Daoy (cell line): ENCODE data around the gene GRAMD2B. TPM values are rescaled to one million over a fixed set of nuclear protein-coding genes. Genes with fewer than 3 reads are reported as not detected.

Source experiments
- DNase-seq: peaks from one replicate; pipeline ENCODE4 v3.0.0-alpha.2; 2015; ENCODE audit warnings: low read depth
- total RNA-seq: library from RNA; depleted of rRNA; stranded (reverse); fragments of >200 nt; shearing (Covaris generic); gene quantifications from 2 replicates; pipeline ENCODE4 v1.2.3, GENCODE V29; 2014

The GRAMD2B gene
- total RNA-seq, 1 experiment from 2014 or later, result 4.1 TPM

- DNase-seq, result no peak
Measured at GRCh38 chr5:126480824-126481223, 57.6 kb downstream of the GRAMD2B start.

- DNase-seq, result no peak
Measured at GRCh38 chr5:126481243-126481642, 58.0 kb downstream of the GRAMD2B start.

GRCh38 chr5:126482591-126482990, 59.4 kb downstream of the GRAMD2B start:
- DNase-seq, result no peak

- DNase-seq, result peak; percentile 44
Measured at GRCh38 chr5:126483156-126483555, 59.9 kb downstream of the GRAMD2B start.

- DNase-seq, result no peak
Measured at GRCh38 chr5:126484253-126484652, 61.0 kb downstream of the GRAMD2B start.

- DNase-seq, result no peak
Measured at GRCh38 chr5:126486332-126486731, 63.1 kb downstream of the GRAMD2B start.

GRCh38 chr5:126487596-126487995, 64.4 kb downstream of the GRAMD2B start:
- DNase-seq, result no peak

- DNase-seq, result no peak
Measured at GRCh38 chr5:126488443-126489065, 65.3 kb downstream of the GRAMD2B start.

- DNase-seq, result no peak
Measured at GRCh38 chr5:126490167-126490940, 67.1 kb downstream of the GRAMD2B start.

GRCh38 chr5:126492939-126493338, 69.7 kb downstream of the GRAMD2B start:
- DNase-seq, result peak; percentile 42

- DNase-seq, result no peak
Measured at GRCh38 chr5:126494393-126494792, 71.2 kb downstream of the GRAMD2B start.

- DNase-seq, result no peak
Measured at GRCh38 chr5:126497506-126497905, 74.3 kb downstream of the GRAMD2B start.

GRCh38 chr5:126499278-126499677, 76.1 kb downstream of the GRAMD2B start:
- DNase-seq, result no peak

- peak; percentile 27 for DNase-seq
Measured at GRCh38 chr5:126499853-126500342, 76.7 kb downstream of the GRAMD2B start.

- DNase-seq, result no peak
Measured at GRCh38 chr5:126501448-126501847, 78.2 kb downstream of the GRAMD2B start.

- no peak for DNase-seq
Measured at GRCh38 chr5:126503602-126504104, 80.4 kb downstream of the GRAMD2B start.

GRCh38 chr5:126506079-126506478, 82.9 kb downstream of the GRAMD2B start:
- DNase-seq, result no peak

- DNase-seq, result no peak
Measured at GRCh38 chr5:126508251-126508961, 85.2 kb downstream of the GRAMD2B start.

- DNase-seq, result peak; percentile 38
Measured at GRCh38 chr5:126508962-126509279, 85.7 kb downstream of the GRAMD2B start.

- no peak for DNase-seq
Measured at GRCh38 chr5:126509339-126509738, 86.1 kb downstream of the GRAMD2B start.

GRCh38 chr5:126511961-126512360, 88.8 kb downstream of the GRAMD2B start:
- DNase-seq, result no peak

GRCh38 chr5:126512451-126512850, 89.2 kb downstream of the GRAMD2B start:
- DNase-seq, result no peak

GRCh38 chr5:126513302-126513701, 90.1 kb downstream of the GRAMD2B start:
- DNase-seq, result no peak
